ENCODE data around the gene SEC61A1.

Gene SEC61A1

DNA sequence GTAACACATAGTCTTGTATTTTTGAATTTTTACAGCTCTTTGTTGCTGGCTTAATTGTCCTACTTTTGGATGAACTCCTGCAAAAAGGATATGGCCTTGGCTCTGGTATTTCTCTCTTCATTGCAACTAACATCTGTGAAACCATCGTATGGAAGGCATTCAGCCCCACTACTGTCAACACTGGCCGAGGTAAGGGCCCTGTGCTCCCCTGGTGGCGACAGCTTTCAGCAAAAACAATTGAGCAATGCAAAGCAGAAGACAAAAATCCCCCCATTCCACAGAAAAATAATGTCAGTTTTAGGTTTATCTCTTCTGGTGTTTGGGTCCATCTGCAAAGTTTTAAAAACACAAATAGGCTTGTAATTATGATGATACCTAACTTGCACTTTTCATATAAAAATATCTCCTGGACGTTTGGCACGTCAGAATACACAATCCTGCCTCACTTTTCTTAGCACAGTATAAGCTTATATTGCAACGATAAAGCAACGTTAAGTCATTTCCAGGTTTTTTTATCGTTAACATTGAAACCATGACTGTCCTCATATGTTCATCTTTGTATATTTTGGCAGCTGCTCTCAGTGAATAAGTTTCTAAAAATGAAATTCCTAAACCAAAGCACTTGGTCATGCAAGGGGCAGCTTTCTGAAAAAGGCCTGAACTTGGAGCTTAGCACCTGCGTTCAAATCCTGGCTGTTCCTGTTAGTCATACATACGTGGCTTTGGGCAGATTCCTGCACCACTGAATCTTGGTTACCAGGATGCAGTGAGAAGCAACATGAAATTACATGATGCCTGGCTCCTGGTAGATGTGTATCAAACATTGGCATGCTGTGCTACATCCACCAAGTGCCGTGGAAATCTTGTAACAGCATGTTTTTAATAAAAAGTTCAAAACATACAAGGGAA lies 8.5 kb downstream of the SEC61A1 start:
- DNase-seq: peak; percentile 97

DNA sequence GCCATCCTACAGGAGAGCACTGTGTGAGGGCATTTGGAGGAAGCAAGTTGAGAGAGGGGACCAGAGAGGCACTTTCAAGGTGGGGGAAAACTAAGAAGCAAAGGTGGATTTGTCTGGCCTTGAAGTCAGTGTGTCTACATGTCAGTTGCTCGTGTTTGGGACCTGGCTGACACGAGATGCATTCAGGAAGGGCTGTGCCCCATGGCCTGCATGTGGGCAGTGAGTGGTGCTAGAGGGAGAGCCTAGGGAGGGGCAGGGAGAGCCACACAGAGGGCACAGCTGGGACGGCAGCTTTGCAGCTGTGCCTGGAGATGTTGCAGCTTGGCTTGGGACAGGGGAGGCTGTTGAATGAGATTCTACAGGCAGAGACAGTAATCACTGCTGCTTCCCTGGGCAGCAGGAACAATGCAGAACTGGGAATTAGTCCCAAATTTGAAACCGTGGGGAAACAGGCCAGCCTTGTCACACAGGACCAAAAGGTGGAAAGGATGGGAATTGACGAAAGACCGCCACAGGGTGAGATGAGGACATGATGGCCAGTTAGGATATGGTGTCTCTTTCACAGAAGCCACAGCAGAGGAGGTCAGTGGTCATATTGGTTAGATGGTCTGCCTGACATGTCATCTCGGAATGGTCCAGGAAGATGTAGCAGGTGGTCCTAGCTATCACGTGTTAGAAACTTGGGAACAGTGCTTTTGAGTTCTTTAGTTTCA lies 10.0 kb downstream of the SEC61A1 start:
- DNase-seq: no peak

DNA sequence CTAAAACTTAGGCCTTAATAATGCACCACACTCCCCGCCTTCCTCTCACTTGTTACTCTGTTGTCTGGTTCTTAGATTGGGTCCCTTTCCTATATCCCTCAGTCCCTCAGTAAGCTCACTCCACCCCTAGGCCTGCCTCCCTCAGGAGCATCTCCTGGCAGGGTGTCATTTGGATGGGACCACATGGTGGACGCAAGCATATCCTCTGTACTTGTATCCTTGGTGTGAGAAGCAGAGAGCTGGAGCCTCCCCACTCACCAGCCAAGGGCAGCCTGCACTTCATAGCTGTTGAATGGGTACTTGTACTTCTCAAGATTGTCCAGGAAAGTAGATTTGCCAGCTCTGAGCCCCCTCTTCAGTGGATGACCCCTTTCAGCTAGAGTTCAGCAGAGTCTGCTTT lies 11.6 kb downstream of the SEC61A1 start:
- no peak for DNase-seq

DNA sequence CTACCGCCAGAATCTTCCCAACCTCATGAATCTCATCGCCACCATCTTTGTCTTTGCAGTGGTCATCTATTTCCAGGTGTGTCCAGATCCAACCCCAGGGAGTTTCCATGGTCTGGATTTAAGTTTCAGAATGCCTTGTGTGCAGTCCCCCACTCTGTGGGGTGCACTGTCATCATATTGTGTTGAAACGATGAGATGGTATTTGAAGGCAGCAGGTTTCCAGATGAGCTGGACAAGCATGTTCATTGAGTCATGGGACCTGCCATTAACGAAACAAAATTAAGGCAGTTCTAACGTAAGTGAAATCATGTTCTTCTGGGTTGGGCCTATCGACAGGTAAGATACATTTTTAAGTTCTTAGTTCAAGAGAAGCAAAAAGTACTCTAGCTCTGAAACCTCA lies 12.7 kb downstream of the SEC61A1 start:
- DNase-seq: no peak

DNA sequence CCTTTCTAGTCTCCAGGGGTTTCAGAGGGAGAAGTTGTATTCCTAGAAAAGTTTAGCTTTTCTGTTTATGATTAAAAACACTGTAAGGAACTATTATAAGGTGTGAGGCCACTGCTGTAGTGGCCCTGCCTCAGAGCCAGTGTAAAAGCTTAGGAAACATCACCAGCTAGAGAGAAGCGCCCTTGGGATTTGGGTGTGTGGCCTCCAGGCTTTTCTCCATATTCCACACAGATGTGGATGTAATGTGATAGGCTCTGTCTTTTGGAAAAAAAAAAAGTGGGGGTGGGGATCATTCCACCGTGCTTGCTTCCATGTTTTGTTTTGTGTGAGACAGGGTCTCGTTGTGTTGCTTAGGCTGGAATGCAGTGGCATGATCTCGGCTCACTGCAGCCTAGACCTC lies 13.9 kb downstream of the SEC61A1 start:
- DNase-seq: no peak

DNA sequence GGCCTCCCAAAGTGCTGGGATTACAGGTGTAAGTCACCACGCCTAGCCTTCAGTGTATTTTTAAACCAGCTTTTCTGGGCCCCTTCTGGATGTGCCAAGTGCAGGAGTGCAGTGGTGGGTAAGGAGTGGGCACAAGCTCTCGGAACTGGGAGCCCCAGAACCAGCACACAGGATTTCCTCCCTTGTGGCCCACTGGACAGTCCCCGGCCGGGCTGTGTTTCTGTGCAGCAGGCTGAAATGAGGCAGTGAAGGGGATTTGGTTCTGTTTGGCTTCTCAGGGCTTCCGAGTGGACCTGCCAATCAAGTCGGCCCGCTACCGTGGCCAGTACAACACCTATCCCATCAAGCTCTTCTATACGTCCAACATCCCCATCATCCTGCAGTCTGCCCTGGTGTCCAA lies 14.4 kb downstream of the SEC61A1 start:
- DNase-seq: no peak

DNA sequence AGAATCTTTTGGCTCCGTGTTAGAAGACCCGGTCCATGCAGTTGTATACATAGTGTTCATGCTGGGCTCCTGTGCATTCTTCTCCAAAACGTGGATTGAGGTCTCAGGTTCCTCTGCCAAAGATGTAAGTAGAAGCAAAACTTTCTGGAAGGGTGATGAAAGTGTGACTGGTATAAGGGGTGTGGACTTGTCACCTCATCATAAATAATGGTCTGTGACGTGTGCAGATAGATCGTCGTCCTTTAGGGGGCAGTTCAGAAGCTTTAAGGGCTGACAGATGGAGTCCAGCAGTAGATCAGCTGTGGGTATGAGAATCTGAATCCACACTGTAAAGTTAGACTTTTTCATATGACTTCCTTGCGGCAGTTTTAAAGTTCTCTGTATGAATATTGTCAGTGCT lies 15.3 kb downstream of the SEC61A1 start:
- peak; percentile 61 for DNase-seq

DNA sequence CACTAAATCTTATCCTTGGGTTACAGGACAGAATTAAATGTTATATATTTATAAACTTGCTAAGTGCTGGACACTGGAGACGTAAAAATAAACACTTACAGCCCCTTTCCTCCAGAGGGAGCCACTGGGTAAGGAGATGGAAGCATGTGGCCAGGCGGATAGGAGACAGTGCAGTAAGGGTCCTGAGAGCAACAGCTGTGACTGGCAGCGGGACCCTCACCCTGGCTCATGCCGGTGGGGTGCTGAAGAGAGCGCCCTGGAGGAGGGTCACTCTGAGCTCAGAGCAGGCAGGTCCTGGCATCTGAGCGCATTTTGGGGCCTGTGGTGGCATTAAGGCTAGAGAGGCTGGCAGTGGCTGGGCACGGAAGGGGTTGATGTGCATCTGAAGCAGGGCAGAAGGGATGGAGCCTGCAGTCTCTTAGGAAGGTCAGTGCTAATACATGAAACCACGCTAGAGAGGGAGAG lies 16.0 kb downstream of the SEC61A1 start:
- DNase-seq: peak; percentile 54

DNA sequence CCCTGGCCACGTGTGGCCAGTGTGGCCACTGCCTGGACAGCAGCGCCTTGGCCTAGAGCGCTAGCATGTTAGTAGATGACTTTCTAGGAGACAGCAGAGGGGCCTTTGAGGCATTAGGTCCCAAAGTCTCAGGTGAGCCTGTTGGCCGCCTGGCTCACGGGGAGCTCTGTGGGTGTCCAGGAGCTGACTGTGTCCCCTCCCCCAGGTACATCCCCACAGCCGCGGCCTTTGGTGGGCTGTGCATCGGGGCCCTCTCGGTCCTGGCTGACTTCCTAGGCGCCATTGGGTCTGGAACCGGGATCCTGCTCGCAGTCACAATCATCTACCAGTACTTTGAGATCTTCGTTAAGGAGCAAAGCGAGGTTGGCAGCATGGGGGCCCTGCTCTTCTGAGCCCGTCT lies 17.0 kb downstream of the SEC61A1 start:
- no peak for DNase-seq

DNA sequence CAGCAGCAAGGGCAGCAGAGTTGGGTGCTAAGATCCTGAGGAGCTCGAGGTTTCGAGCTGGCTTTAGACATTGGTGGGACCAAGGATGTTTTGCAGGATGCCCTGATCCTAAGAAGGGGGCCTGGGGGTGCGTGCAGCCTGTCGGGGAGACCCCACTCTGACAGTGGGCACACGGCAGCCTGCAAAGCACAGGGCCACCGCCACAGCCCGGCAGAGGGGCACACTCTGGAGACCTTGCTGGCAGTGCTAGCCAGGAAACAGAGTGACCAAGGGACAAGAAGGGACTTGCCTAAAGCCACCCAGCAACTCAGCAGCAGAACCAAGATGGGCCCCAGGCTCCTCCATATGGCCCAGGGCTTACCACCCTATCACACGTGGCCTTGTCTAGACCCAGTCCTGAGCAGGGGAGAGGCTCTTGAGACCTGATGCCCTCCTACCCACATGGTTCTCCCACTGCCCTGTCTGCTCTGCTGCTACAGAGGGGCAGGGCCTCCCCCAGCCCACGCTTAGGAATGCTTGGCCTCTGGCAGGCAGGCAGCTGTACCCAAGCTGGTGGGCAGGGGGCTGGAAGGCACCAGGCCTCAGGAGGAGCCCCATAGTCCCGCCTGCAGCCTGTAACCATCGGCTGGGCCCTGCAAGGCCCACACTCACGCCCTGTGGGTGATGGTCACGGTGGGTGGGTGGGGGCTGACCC lies 18.8 kb downstream of the SEC61A1 start:
- DNase-seq: no peak

DNA sequence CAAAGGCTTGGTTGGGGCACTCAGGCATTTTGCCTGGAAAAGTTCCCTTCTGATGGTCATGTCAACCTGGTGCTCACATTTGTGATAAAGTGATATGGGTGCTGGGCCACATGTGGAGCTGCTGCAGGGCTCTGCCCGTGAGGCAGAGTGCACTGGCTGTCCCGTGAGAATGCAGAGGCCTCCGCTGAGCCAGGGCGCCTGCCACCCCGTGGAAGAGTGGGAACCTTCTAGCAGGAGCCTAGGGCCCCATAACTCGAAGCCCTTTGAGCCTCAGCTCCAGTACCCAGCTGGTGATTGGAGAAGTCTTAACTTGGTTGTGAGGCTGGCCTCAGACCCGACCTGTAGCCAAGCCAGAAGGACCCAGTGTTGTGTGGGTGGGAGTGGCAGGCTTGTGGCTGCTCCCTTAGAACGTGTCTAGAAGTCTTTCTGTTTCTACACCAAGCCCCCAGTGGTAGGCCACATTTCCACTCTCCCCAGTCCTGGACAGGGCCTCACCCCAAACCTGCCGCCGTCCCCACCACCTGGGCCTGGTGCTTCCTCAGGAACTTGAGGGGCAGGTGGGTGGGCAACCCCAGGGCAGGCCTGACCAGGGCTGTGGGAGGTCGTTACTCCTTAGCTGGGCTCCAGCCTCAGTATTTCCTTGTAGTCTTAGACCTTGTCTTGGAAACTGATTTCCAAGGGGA lies 19.7 kb downstream of the SEC61A1 start:
- DNase-seq: no peak

DNA sequence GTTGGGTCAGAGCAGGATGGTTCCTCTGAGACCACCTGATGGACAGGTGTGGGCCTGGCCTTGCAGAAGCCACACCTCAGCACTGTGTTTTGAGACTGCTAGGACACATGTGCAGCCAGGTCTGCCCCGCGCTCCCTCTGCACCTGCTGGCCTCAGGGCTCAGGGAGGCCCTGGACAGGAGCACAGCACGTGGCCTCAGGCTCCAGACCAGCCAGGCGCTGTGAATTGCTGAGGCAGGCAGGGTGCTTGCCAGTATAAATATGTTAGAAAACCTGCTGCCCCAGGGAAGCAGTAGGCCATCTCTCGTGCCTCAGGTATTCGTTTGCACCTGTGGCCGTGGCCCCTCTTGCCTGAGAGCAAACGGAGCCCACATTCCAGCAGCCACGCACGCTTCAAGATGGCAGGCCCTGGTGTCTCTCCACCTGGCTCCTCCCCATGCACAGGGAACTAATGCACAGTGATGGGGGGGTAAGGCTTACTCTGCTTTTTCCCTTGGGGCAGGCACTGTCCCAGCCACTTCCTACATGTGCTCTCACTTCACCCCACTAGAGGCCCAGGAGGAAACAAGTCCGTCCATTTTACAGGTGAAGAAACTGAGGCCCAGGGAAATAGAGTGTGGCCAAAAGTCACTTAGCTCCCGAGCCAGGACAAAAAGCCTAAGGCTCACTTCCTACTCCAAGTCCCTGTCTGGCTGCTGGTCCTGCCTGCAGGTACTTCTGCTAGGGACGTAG lies 20.4 kb downstream of the SEC61A1 start:
- DNase-seq: no peak

DNA sequence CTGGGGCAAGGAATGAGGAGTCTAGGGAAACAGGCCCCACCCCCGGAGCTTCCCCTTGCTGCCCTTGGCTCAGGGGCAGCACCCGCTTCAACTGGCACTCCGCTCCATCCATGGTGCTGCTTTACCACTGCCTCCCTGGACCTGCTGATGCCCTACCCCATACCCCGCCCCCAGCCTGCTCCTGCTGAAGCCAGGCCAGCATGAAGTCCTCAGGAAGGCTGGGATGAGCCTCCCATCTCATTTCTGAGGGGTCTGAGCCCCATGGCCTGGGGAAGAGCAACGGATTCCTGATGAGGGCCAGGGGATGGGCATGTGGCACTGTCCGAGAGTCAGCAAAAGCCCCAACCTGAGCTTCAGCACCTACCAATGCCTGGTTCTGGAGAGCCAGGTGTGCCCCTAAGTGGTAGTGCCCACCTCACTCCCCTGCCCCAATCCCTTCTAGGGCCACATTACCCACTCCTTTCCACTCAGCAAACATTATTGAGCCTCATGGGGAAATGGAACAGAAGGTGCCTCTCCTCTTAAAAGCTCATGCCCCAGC lies 21.0 kb downstream of the SEC61A1 start:
- DNase-seq: no peak

DNA sequence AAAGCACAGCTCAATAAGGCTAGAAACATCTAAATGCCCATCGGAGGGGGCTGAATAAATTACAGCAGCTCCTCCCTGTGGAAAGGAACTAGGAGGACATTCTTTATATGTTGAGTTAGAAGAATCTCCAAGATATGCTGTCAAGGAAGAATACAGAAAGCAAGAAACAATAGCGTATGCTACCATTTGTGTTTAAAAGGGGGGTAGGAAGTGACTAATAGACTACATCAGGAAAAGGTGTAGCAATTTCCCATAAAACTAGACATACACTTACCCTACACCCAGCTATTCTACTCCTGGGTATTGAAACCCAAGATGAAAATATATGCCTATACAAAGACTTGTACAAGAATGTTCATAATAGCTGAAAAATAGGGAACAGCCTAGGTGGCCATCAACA lies 21.6 kb downstream of the SEC61A1 start:
- no peak for DNase-seq

DNA sequence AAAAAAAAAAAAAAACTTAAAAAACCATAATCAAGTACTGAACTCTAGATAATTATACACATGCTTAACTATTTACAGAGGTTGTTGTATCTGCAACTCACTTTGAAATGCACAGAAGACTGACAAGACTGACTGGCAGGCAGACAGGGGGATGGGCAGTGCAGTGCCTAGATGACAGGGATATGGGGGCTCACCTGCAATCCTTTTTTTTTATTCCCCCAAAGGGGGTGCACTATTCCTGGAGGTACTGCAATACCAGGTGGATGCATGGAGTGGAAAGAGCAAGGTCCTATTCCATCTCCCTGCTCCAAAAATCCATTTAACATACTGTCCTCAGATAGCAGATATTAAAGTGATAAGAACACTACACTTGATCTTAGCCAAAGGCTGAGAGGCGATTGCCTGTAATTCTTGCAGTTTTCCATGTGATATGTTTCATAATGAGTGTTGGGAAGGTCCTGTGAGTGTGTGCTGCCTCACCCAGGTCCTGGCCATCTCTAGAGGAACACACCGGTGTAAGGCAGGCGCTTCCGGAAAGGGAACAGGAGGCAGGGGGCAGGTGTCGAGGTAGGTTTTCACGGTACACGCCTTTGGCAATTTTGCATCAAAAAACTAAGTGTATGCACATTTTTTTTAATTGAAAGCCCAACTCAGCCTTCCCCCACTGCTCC lies 22.7 kb downstream of the SEC61A1 start:
- no peak for DNase-seq

DNA sequence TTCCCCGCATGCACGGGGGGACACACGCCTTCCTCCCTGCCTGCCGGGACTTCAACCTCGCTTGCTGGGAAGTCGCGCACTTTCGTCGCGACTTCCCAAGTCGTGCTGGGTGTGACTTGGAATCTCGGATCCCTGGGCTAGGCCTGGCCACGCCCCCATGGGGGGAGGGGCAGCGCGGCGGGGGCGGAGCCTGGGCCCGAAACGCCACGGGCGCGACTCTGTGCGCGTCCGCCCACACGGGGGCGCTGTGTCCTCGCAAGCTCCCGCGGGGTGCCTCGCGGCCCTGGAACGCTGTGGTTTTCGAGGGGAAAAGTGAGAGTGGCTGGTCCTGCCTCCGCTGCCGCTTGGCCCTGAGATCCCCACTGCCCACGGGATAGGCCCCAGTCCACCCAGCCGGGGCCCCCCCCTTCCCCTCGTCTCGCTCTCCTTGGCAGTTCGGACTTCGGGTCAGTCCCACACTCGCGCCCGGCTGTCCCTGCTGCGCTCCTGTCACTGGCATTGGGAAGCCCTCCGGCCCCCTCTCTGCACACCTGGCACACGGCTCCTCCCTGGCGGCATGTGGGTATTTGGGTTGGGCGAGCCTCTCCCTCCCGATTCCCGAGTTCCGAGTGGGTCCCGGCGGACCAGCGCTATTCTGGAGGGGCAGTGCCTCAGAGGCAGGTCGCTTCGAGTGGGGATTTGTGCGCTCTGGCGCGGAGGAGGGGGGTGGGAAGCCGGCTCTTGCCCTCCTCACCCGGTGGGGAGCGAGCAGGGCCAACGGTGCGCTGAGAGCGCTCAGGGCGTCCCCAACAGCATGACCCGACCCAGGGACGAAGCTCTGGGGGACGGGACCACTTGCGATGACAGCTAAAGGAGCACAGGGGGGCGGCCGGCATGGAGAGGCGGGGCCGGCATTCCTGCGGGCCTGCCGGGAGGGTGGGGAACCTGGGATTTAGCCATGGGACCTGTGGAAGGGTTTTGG lies 23.6 kb downstream of the SEC61A1 start:
- peak; percentile 84 for DNase-seq

DNA sequence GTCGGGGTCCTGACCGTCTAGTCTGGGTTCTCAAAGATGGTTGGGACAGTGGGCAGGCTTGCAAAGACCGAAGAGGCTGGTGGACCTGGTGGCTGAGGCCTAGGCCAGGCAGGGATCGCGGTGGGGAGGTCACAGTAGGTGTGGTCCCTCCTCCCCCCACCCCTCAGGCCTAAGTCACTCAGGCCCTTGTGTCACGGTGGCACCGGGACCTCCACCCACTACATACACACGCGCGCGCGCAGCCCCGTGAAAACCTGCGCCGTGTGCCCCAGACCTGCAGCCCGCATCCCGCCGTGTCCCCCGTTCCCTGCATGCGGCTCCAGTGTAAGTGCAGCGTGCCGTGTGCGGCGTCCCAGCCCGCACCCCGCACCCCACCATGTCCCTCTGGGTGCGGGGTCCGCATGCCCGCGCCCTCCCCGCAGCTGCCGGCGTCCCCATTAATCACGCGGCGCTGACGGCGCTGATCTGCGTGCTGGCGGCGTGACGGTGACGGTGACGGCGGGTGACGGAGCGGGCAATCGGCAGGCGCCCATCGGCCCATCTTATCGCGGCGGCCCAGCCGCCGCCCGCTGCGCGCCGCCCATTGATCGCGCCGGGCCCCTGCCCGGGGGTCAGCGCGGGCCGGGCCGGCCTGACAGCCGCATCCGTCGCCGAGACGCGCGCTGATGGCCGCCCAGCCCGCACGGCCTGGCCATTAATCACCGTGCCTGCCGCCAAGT lies 24.4 kb downstream of the SEC61A1 start:
- DNase-seq: no peak

DNA sequence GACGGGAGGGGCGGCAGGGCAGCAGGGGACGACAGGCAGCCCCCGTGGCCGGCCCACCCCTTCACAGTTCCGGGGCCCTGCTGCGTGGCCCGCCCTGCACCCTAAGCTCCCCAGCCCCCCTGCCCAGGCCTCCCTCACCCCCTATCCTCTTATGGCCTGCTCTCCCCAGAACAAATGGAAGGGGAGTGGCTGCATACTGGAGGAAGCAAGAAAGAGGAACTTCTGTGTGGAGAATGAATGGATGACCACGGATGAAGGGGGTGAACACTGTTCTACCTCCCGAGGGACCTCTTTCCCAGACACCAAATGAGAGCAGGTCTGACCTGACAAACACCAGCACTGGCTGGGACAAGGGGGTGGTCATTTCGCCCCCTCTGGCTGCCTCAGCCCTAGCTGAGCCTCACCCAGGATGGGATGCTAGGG lies 25.0 kb downstream of the SEC61A1 start:
- DNase-seq: no peak

DNA sequence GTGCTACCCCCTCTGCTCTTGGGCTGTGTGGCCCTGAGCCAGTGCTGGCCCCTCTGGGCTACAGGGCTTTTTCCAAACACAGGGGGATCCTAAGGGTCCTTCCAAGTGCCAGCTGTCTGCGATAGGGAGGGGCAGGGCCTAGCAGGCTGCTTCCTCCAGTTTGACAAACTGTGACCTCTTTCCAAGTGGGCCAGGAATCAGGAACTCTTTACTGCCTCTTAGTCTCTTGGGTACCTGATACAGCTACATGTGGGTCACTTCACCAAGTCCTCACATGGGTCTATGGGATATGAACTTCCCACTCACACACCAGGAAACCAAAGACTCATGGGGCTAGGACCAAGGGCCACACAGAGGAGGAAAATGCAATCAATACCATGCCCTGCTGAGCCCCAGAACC lies 25.4 kb downstream of the SEC61A1 start:
- no peak for DNase-seq

All from fibroblast of skin of right biceps (primary cell).